ENCODE results near the gene IL17RA.

DNA sequence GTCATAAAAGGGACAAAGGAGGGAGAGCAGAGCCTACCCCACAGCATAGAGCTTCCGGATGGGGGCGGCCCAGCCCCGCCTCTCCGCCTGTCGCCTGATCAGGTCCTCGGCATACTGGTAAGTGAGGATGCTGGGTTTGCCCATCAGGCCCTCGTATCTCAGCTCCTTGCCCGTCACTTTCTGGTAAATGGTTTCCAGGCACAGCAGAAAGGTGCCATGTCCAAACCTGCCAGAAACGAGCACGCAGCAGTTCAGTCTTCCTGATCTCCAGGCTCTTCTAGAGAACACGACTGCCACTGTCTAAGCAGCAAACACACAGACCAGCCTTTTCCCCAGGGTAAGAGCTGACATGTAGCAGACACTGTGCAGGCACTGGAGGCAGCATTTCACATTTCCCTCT lies 53.7 kb downstream of the IL17RA start:
- TF ChIP-seq EZH2 (IDR thresholded peaks at IDR 0.05; ENCODE audit: borderline replicate concordance), result no peak
- no peak for TF ChIP-seq CTCF (IDR thresholded peaks at IDR 0.05; ENCODE audit: poor library complexity)
- TF ChIP-seq EZH2phosphoT487 (IDR thresholded peaks at IDR 0.05; ENCODE audit: low read depth, severe bottlenecking, unreplicated experiment), result no peak

Data from hepatocyte (in vitro differentiated cells).